CD4-positive, alpha-beta T cell (primary cell): ENCODE data around the gene FAM180A. TPM values are rescaled to one million over a fixed set of nuclear protein-coding genes. Genes with fewer than 3 reads are reported as not detected.

Source experiments
- ATAC-seq: fragments of 200-7000 bp; cut with Tn5 transposase; one replicate; pipeline ENCODE4 v1.10.0; 2022; ENCODE audit warnings: mild to moderate bottlenecking; ENCODE audit not compliant: poor library complexity
- CTCF ChIA-PET: fragments of 350-600 bp; sonication (Branson Sonifier 250); formaldehyde crosslinking; loops from one replicate; lab custom pipeline; 2021; ENCODE audit warnings: antibody characterized with exemption, inconsistent platforms; lab: Charles Lee
- POLR2A ChIA-PET: fragments of 350-600 bp; sonication (Branson Sonifier 250); formaldehyde crosslinking; loops from one replicate; lab custom pipeline; 2021; ENCODE audit warnings: antibody characterized with exemption, inconsistent platforms; lab: Charles Lee
- DNase-seq, 14 experiments: peaks; one replicate each; pipeline ENCODE4 v3.0.0-alpha.2; 2013 to 2020; ENCODE audit warnings: mixed read lengths in 2 of 14
- H3K27ac ChIP-seq, 2 donors: one replicate each; pipeline versions ENCODE4 v1.5.1 to v1.7.0; 2013; ENCODE audit warnings: low read length in 2 of 2, low read depth in 1 of 2, mild to moderate bottlenecking in 1 of 2
- H3K27me3 ChIP-seq, 2 experiments: 1 replicate in 1 of 2; 2 replicates in 1 of 2; pipeline versions ENCODE4 v1.6.1 to v1.7.0; 2013; ENCODE audit warnings: low read length in 2 of 2, control low read depth in 1 of 2, mild to moderate bottlenecking in 1 of 2, moderate library complexity in 1 of 2; ENCODE audit not compliant: insufficient read depth in 2 of 2, control insufficient read depth in 1 of 2
- H3K36me3 ChIP-seq: one replicate; pipeline ENCODE4 v1.6.1; 2013; ENCODE audit warnings: low read length, control low read depth; ENCODE audit not compliant: insufficient read depth
- H3K4me1 ChIP-seq: one replicate; pipeline ENCODE4 v1.6.1; 2013; ENCODE audit warnings: low read length, control low read depth; ENCODE audit not compliant: insufficient read depth
- H3K4me3 ChIP-seq: one replicate; pipeline ENCODE4 v1.5.1; 2013; ENCODE audit warnings: mild to moderate bottlenecking, low read length, moderate library complexity
- H3K9me3 ChIP-seq, 2 experiments: 1 replicate in 1 of 2; 2 replicates in 1 of 2; pipeline versions ENCODE4 v1.6.1 to v1.7.0; 2013; ENCODE audit warnings: low read length in 2 of 2, mild to moderate bottlenecking in 2 of 2, control low read depth in 1 of 2, moderate library complexity in 1 of 2; ENCODE audit not compliant: control insufficient read depth in 1 of 2, insufficient read depth in 1 of 2
- H3K27ac Mint-ChIP-seq: one replicate; pipeline ENCODE4 v1.8.0; 2020; ENCODE audit warnings: mixed read lengths
- H3K27me3 Mint-ChIP-seq: one replicate; pipeline ENCODE4 v1.8.0; 2021; ENCODE audit warnings: mixed read lengths
- H3K36me3 Mint-ChIP-seq: one replicate; pipeline ENCODE4 v1.8.0; 2021; ENCODE audit warnings: low read depth, mixed read lengths
- H3K4me1 Mint-ChIP-seq: one replicate; pipeline ENCODE4 v1.8.0; 2021; ENCODE audit warnings: low read depth, mixed read lengths
- H3K4me3 Mint-ChIP-seq: one replicate; pipeline ENCODE4 v1.8.0; 2020; ENCODE audit warnings: mild to moderate bottlenecking, mixed read lengths
- H3K9me3 Mint-ChIP-seq: one replicate; pipeline ENCODE4 v1.8.0; 2020; ENCODE audit warnings: mixed read lengths
- intact Hi-C, 2 experiments: fragments of 100-400 bp; cut with DNase I in 1 of 2; cut with micrococcal nuclease in 1 of 2; formaldehyde crosslinking; loops; one replicate each; pipeline versions ENCODE4 v1.15.1 to v1.9.0; 2023 to 2025; cut with DNase I, micrococcal nuclease
- total RNA-seq, 174 experiments: library from RNA in 2 of 174; stranded (reverse) in 2 of 174; gene quantifications; one replicate each; pipeline ENCODE4 v1.2.3 and lab custom pipeline; 2021 to 2026
- TF ChIP-seq, protein P1 (sequence below): fragments of 200-600 bp; IDR thresholded peaks from one replicate; pipeline ENCODE4 v1.8.0; 2022; ENCODE audit warnings: antibody characterized with exemption, mild to moderate bottlenecking

Gene FAM180A
- total RNA-seq, 2 experiments from 2014 or later: not detected

DNA sequence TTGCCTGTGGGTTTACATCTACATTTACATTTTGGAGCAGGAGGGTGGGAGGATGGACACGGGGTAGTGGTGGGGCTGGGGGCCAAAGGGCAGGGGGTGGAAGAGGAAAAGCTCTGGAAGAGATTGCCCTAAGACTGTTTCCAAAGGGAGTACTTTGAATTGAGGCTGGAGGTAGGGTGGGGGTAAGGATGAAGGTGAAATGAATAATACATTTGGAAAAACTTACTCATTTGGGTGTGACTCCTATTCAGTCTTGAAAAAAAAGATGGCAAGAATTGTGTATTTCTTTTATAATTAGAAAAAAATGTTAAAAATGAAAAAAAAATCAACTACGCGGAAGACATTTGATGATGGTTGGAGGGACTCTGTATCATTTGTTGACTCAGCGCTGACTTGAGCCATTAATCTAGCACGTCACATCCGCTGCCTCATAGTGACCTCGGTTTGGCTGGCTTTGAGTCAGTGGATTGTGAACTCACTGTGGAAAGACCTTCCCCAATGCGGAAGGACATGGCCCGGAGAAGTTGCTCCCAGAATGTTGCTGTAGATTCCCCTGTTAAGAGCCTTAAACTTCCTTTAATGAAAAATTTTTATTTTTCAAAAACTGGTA, 2.8 kb downstream of the FAM180A start:
- CTCF ChIA-PET: no interaction called here
- Mint-ChIP-seq H3K27ac (no peak overlapping the region), H3K27me3 (peaks cover 13% of the 10 kb centered on the region), H3K4me1 (no peaks in the 10 kb centered on the region), H3K4me3 (no peak overlapping the region), H3K36me3 (no peaks in the 10 kb centered on the region), H3K9me3 (no peaks in the 10 kb centered on the region)
- Histone ChIP-seq H3K27ac (no peak overlapping the region), H3K9me3 (no peaks in the 10 kb centered on the region), H3K36me3 (no peaks in the 10 kb centered on the region), H3K4me3 (no peak overlapping the region), H3K4me1 (no peaks in the 10 kb centered on the region), H3K27me3 (peaks cover 0 to 4% of the 10 kb centered on the region in 2 experiments)
- DNase-seq (no peak), ATAC-seq (no peak)
- POLR2A ChIA-PET: no interaction called here
- TF ChIP-seq, protein P1, sequence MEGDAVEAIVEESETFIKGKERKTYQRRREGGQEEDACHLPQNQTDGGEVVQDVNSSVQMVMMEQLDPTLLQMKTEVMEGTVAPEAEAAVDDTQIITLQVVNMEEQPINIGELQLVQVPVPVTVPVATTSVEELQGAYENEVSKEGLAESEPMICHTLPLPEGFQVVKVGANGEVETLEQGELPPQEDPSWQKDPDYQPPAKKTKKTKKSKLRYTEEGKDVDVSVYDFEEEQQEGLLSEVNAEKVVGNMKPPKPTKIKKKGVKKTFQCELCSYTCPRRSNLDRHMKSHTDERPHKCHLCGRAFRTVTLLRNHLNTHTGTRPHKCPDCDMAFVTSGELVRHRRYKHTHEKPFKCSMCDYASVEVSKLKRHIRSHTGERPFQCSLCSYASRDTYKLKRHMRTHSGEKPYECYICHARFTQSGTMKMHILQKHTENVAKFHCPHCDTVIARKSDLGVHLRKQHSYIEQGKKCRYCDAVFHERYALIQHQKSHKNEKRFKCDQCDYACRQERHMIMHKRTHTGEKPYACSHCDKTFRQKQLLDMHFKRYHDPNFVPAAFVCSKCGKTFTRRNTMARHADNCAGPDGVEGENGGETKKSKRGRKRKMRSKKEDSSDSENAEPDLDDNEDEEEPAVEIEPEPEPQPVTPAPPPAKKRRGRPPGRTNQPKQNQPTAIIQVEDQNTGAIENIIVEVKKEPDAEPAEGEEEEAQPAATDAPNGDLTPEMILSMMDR: no peak
- intact Hi-C loops: no loop called here

- no peaks in the 10 kb centered on the region for H3K4me1 ChIP-seq
- ChIA-PET POLR2A (no interaction called here), CTCF (no interaction called here)
These were observed 3.5 kb downstream of the FAM180A start for GRCh38 chr7:135744938-135745702.

DNA sequence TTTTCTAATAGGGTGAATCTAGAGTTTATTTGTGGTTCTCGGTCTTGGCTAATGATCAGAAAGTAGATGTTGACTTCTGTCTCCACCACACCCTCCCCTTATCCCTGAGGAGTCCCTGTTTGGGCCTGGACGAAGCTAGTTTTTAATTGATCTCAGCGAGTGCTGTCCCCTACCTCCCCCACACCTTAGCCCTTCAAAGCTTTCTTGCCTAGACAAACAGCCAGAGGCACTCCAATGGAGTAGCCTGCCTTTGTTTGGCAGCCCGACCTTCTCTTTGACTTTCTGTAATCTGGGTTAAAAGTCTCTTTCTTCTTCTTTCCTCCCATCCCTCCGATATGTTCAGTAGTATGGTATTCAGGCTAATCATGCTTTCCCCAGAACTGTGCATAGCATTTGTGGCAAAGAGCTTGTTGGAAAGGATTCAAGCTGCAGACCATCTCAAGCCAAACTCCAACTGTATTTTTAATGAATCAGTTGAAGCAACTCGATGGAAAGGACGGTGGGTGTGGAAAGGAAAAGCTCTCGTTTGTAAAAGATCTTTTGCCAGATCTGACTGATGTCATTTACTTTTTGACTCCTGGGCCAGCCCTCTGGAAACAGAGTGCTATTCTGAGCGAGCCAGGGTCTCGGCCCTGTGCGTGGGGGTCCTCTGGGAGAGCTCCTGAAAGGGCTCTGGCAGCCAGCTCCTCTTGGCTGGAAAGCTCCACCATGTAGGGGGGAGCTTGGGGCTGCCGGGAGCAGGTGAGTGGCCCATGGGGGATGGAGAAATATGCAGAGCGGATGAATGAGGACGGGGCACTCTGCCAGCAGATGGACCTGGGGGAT, 4.5 kb downstream of the FAM180A start:
- Histone ChIP-seq H3K4me3 (no peak overlapping the region), H3K4me1 (no peaks in the 10 kb centered on the region), H3K36me3 (no peaks in the 10 kb centered on the region), H3K27me3 (peaks cover 0 to 4% of the 10 kb centered on the region in 2 experiments), H3K27ac (no peak overlapping the region), H3K9me3 (no peaks in the 10 kb centered on the region)
- peaks cover 13% of the 10 kb centered on the region for H3K27me3 Mint-ChIP-seq
- H3K27ac Mint-ChIP-seq: no peak overlapping the region
- DNase-seq (no peak), ATAC-seq (no peak)
- TF ChIP-seq, protein P1: no peak
- ChIA-PET CTCF (no interaction called here), POLR2A (no interaction called here)
- no peaks in the 10 kb centered on the region for H3K9me3 Mint-ChIP-seq
- intact Hi-C loops: no loop called here
- H3K4me1 Mint-ChIP-seq: no peaks in the 10 kb centered on the region
- no peaks in the 10 kb centered on the region for H3K36me3 Mint-ChIP-seq
- no peak overlapping the region for H3K4me3 Mint-ChIP-seq

More at GRCh38 chr7:135744938-135745702, 3.5 kb downstream of the FAM180A start:
- no peak overlapping the region for H3K4me3 Mint-ChIP-seq
- H3K9me3 ChIP-seq: no peaks in the 10 kb centered on the region
- no peak overlapping the region for H3K4me3 ChIP-seq
- no peak for ATAC-seq
- TF ChIP-seq, protein P1: no peak
- intact Hi-C loops: no loop called here
- peaks cover 0 to 4% of the 10 kb centered on the region in 2 experiments for H3K27me3 ChIP-seq
- H3K4me1 Mint-ChIP-seq: no peaks in the 10 kb centered on the region
- DNase-seq: no peak
- H3K36me3 ChIP-seq: no peaks in the 10 kb centered on the region
- no peak overlapping the region for H3K27ac ChIP-seq
- no peaks in the 10 kb centered on the region for H3K9me3 Mint-ChIP-seq
- H3K27me3 Mint-ChIP-seq: peaks cover 13% of the 10 kb centered on the region
- no peaks in the 10 kb centered on the region for H3K36me3 Mint-ChIP-seq
- H3K27ac Mint-ChIP-seq: no peak overlapping the region
